Measurements from ENCODE around the gene LPCAT3. TPM values are rescaled to one million over a fixed set of nuclear protein-coding genes. Genes with fewer than 3 reads are reported as not detected.
A peak's percentile ranks its signal among the peaks of the same experiment; 100 is the strongest.

The LPCAT3 gene
- total and polyA plus RNA-seq, 8 donors = 15.0 to 116 (median 48.2) TPM

DNA sequence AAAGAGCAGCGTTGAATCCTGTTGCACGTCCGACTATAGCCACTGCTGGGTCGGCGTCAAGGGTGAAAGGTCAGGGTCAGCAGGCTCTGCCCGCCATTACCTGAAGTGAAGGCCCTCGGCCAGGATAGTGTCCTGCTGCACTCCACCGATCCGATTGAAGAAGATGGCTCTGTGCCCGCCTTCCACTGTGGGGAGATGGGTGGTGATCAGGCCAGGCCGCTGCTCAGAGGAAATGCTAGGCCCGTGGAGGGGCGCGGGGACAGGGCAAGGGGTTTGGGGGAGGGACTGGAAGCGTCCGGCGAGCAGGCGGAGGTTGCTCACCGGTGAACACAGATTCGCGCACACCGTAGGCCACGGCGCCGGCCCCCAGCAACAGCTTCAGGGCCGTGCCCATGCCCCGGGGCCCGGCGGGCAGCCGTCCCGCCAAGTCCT, 48.2 kb downstream of the LPCAT3 start:
- no peak for DNase-seq
- peaks cover 48 to 63% (median 52%) of the 10 kb centered on the region in 4 donors for H3K36me3 ChIP-seq
- H3K27ac ChIP-seq = peak overlapping the region; percentile 94 to 97 (median 95)
- peaks cover 40 to 71% (median 60%) of the 10 kb centered on the region in 4 donors for H3K4me1 ChIP-seq
- intact Hi-C loops (cut with DNase I; ENCODE audit: low total_unique reads) = no loop called here
- TF ChIP-seq POLR2A (IDR thresholded peaks at IDR 0.05) = no peak
- TF ChIP-seq EP300 (IDR thresholded peaks at IDR 0.05) = no peak
- TF ChIP-seq, protein P1, sequence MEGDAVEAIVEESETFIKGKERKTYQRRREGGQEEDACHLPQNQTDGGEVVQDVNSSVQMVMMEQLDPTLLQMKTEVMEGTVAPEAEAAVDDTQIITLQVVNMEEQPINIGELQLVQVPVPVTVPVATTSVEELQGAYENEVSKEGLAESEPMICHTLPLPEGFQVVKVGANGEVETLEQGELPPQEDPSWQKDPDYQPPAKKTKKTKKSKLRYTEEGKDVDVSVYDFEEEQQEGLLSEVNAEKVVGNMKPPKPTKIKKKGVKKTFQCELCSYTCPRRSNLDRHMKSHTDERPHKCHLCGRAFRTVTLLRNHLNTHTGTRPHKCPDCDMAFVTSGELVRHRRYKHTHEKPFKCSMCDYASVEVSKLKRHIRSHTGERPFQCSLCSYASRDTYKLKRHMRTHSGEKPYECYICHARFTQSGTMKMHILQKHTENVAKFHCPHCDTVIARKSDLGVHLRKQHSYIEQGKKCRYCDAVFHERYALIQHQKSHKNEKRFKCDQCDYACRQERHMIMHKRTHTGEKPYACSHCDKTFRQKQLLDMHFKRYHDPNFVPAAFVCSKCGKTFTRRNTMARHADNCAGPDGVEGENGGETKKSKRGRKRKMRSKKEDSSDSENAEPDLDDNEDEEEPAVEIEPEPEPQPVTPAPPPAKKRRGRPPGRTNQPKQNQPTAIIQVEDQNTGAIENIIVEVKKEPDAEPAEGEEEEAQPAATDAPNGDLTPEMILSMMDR (IDR thresholded peaks at IDR 0.05) = no peak
- no peak for TF ChIP-seq POLR2AphosphoS5 (IDR thresholded peaks at IDR 0.05)
- 0 to 1% (median 1%) methylated on average over 17 to 31 of the region's 31 CpGs for WGBS, 5 donors
- peak overlapping the region; percentile 69 to 93 (median 85) for H3K4me3 ChIP-seq
- H3K9me3 ChIP-seq = no peaks in the 10 kb centered on the region
- H3K27me3 ChIP-seq = no peaks in the 10 kb centered on the region

DNA sequence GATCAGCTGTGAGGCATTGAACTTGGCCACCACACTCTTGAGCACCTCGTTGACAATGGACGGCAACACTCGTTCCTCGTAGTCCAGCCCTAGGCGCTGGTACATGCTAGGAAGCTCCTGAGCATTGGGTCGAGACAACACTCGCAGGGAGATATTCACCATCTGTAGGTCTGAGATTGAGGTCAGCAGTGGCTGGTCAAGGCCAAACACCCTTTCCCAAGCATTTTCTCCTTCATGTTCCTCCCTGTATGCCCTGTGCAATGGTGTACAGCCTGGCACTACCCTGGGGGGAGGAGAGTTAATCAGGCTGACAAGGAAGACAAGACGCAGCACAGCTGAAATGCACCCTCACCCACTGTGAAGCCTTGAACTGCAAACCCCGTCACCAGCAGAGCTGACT, 49.9 kb downstream of the LPCAT3 start:
- 48 to 70% (median 67%) methylated on average over 9 of the region's 9 CpGs for WGBS, 5 donors

DNA sequence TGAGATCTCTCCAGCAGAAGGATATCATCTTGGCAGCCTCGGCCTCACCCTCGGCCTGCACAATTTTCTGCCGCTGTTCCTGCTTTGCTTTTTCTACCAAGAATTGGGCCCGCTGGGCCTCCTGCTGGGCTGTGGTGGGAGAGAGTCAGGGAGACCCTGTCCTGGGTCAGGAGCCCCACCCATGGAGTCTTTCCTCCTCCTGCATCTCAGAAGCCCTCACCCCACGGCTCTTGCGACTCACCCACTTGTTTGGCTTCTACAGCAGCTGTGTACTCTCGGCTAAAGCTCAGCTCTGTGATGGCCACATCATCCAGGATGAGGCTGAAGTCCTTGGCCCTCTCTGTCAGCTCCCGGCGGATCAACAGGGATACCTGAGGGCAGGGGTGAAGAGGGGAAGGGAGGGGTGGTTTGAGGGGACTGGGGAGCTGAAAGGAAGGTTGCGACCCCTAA, 50.6 kb downstream of the LPCAT3 start:
- H3K9me3 ChIP-seq = no peaks in the 10 kb centered on the region
- H3K27ac ChIP-seq = peak overlapping the region; percentile 15 to 96 (median 94)
- H3K27me3 ChIP-seq = no peaks in the 10 kb centered on the region
- H3K4me3 ChIP-seq = no peak overlapping the region
- WGBS, 5 donors = 45 to 74% (median 60%) methylated on average over 10 of the region's 10 CpGs
- TF ChIP-seq, protein P1 (IDR thresholded peaks at IDR 0.05) = no peak
- TF ChIP-seq POLR2A (IDR thresholded peaks at IDR 0.05) = no peak
- no peak for TF ChIP-seq EP300 (IDR thresholded peaks at IDR 0.05)
- no peak for TF ChIP-seq POLR2AphosphoS5 (IDR thresholded peaks at IDR 0.05)
- intact Hi-C loops (cut with DNase I; ENCODE audit: low total_unique reads) = no loop called here
- peaks cover 48 to 79% (median 73%) of the 10 kb centered on the region in 4 donors for H3K4me1 ChIP-seq
- H3K36me3 ChIP-seq = peaks cover 37 to 46% (median 39%) of the 10 kb centered on the region in 4 donors
- DNase-seq = peak in 1 of 2 donors; percentile 9

More for the DNA sequence above, 49.9 kb downstream of the LPCAT3 start:
- no peaks in the 10 kb centered on the region for H3K27me3 ChIP-seq
- intact Hi-C loops (cut with DNase I; ENCODE audit: low total_unique reads) = no loop called here
- peaks cover 47 to 79% (median 72%) of the 10 kb centered on the region in 4 donors for H3K4me1 ChIP-seq
- H3K9me3 ChIP-seq = no peaks in the 10 kb centered on the region
- peak overlapping the region in 2 of 4 donors; percentile 69 to 93 for H3K4me3 ChIP-seq
- H3K27ac ChIP-seq = peak overlapping the region in 4 of 5 donors; percentile 94 to 96 (median 94)
- DNase-seq = no peak
- TF ChIP-seq POLR2A (IDR thresholded peaks at IDR 0.05) (no peak), EP300 (IDR thresholded peaks at IDR 0.05) (no peak), POLR2AphosphoS5 (IDR thresholded peaks at IDR 0.05) (no peak)
- TF ChIP-seq, protein P1 (IDR thresholded peaks at IDR 0.05) = no peak
- peaks cover 37 to 50% (median 39%) of the 10 kb centered on the region in 4 donors for H3K36me3 ChIP-seq

DNA sequence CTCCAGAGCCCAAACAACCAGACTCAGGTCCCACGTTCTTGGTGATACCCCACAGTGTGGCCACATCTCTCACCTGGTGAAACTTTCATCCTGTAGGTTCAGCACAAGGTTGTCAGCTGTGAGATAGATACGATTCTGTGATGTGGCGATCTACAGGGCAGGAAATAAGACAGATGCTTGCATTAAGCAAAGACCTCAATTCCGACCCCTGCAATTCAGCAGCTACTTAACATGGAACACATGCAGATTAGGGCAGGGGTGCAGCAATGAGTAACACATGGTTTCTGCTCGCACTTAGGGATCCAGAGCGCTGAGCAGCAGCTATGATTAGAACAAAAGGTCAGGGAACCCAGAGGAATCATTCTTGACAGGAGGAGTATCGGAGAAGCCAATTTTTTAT, 51.9 kb downstream of the LPCAT3 start:
- intact Hi-C loops (cut with DNase I; ENCODE audit: low total_unique reads) = no loop called here
- no peak for DNase-seq
- no peak overlapping the region for H3K4me3 ChIP-seq
- WGBS, 5 donors = 47 to 65% (median 52%) methylated on average over 7 of the region's 7 CpGs
- peak overlapping the region in 3 of 5 donors; percentile 94 to 96 (median 94) for H3K27ac ChIP-seq
- peaks cover 57 to 79% (median 75%) of the 10 kb centered on the region in 4 donors for H3K4me1 ChIP-seq
- peaks cover 37 to 46% (median 39%) of the 10 kb centered on the region in 4 donors for H3K36me3 ChIP-seq
- no peaks in the 10 kb centered on the region for H3K27me3 ChIP-seq
- no peaks in the 10 kb centered on the region for H3K9me3 ChIP-seq
- TF ChIP-seq POLR2A (IDR thresholded peaks at IDR 0.05) (no peak), POLR2AphosphoS5 (IDR thresholded peaks at IDR 0.05) (no peak), EP300 (IDR thresholded peaks at IDR 0.05) (no peak)
- TF ChIP-seq, protein P1 (IDR thresholded peaks at IDR 0.05) = no peak

Data from stomach (tissue), 9 donors.